Measurements from ENCODE around the gene GIMAP8.

- TF ChIP-seq EZH2 (IDR thresholded peaks at IDR 0.05) = no peak
- TF ChIP-seq POLR2AphosphoS5 (IDR thresholded peaks at IDR 0.05; ENCODE audit: borderline replicate concordance, low read depth, low read length) = no peak
Measured at GRCh38 chr7:150462413-150462812, 12.0 kb downstream of the GIMAP8 start.
